Pons (tissue), 1 donor: ENCODE measurements around the gene NPB.

Experiments used
- DNase-seq: peaks from one replicate; pipeline ENCODE4 v3.0.0-alpha.2; 2016; ENCODE audit warnings: low spot score

NPB gene

GRCh38 chr17:81902023-81902652 is at the start of gene NPB:
NPB (plus strand) TSS chr17:81902238; CDS start chr17:81902278, 40 bp downstream.
- no peak for DNase-seq

GRCh38 chr17:81854974-81855774 is 46.9 kb upstream of the NPB start:
- no peak for DNase-seq

GRCh38 chr17:81858170-81858966 is 43.7 kb upstream of the NPB start:
- no peak for DNase-seq

GRCh38 chr17:81858967-81859905 is 42.8 kb upstream of the NPB start:
- no peak for DNase-seq

- DNase-seq: no peak
These were observed 41.9 kb upstream of the NPB start, which contains the start of gene P4HB for GRCh38 chr17:81859906-81860755. P4HB (minus strand) TSS chr17:81860535; CDS start chr17:81860471, 64 bp downstream.

- DNase-seq: peak; percentile 100
These were observed 41.1 kb upstream of the NPB start for GRCh38 chr17:81860756-81861568.

GRCh38 chr17:81863123-81863675 is 38.8 kb upstream of the NPB start:
- no peak for DNase-seq

GRCh38 chr17:81863833-81864768 is 37.9 kb upstream of the NPB start:
- DNase-seq: no peak

- DNase-seq: no peak
These were observed 36.7 kb upstream of the NPB start for GRCh38 chr17:81865358-81865732.

GRCh38 chr17:81865733-81866439 is 36.2 kb upstream of the NPB start:
- no peak for DNase-seq

GRCh38 chr17:81866440-81867169 is 35.4 kb upstream of the NPB start:
- DNase-seq: no peak

- DNase-seq: no peak
These were observed 34.7 kb upstream of the NPB start for GRCh38 chr17:81867170-81867990.

- no peak for DNase-seq
These were observed 33.9 kb upstream of the NPB start for GRCh38 chr17:81867991-81868673.

GRCh38 chr17:81868674-81869220 is 33.3 kb upstream of the NPB start:
- DNase-seq: no peak
